H1 (cell line): Measurements from ENCODE around the gene PDE4B. TPM values are rescaled to one million over a fixed set of nuclear protein-coding genes. Genes with fewer than 3 reads are reported as not detected.

Source experiments
- CBX5 ChIP-seq: fragments of 300-800, 300-1000 bp; sonication (generic); IDR thresholded peaks from 2 replicates; pipeline ENCODE4 v1.7.1; 2016; ENCODE audit warnings: antibody characterized with exemption, low read length, low read depth
- EGR1 ChIP-seq: IDR thresholded peaks from 2 replicates; pipeline ENCODE4 v1.6.1; 2011; ENCODE audit warnings: low read depth, low read length, borderline replicate concordance
- RNF2 ChIP-seq: fragments of 200-900, 300-1000 bp; sonication (generic); IDR thresholded peaks from 2 replicates; pipeline ENCODE4 v1.7.1; 2016; ENCODE audit warnings: borderline replicate concordance, low read depth, mild to moderate bottlenecking, antibody characterized with exemption, low read length; ENCODE audit not compliant: poor library complexity, severe bottlenecking; ENCODE audit errors: missing control alignments
- SIX5 ChIP-seq: IDR thresholded peaks from 2 replicates; pipeline ENCODE4 v1.6.1; 2011; ENCODE audit warnings: mild to moderate bottlenecking, low read depth, low read length
- polyA plus RNA-seq, 7 experiments: library from polyadenylated mRNA; depleted of rRNA in 3 of 7; stranded (reverse) in 5 of 7; unstranded in 2 of 7; fragments of >200 nt in 5 of 7; fragments of 200-250 nt in 2 of 7; gene quantifications; 1 replicate in 5 of 7; 2 replicates in 1 of 7; 4 replicates in 1 of 7; pipeline versions ENCODE4 v1.2.1 to v1.2.3, GENCODE V29; 2011 to 2013; ENCODE audit warnings: missing spikeins in 2 of 7, mixed read lengths in 2 of 7
- total RNA-seq: library from RNA; stranded (reverse); fragmentation: NEBNext Ultra II Directional; extraction: Animal tissue kit (Norgen Biotek cat#: 25700); gene quantifications from 2 replicates; pipeline ENCODE4 v1.2.1, GENCODE V29; 2021
- TF ChIP-seq, protein P1 (sequence below): IDR thresholded peaks from 2 replicates; pipeline ENCODE4 v1.6.1; 2012; ENCODE audit warnings: inconsistent platforms

PDE4B gene
- total and polyA plus RNA-seq, 2 of the 8 experiments (the other 6 are each of a cell fraction or from before 2014, with no cell fraction given): 5.0 to 15.1 TPM

DNA sequence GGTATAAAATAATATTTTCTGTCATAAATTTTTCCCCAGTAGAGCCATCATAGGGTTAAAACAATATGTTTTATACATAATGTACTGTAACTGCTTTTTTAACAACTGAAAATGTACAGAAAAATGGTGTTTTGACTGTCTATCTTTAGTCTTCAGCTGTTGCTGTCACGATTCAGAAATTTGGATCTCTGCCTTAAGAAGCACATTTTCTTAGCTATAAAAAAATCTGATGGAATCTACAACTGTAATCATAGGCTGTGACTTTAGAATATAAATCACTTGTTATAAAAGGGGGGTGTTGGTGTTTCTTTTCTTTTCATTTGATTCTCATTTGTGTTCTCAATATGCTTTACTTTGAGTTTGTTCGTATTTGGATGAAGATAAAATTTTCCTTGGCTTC, 187.5 kb downstream of the PDE4B start (continued):
- TF ChIP-seq, protein P1, sequence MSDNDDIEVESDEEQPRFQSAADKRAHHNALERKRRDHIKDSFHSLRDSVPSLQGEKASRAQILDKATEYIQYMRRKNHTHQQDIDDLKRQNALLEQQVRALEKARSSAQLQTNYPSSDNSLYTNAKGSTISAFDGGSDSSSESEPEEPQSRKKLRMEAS: no peak
- no peak for TF ChIP-seq SIX5
- TF ChIP-seq EGR1: no peak
- TF ChIP-seq RNF2: no peak
- no peak for TF ChIP-seq CBX5
